IMR-90 (cell line): ENCODE measurements around the gene ZDHHC22.

Experiments
- BHLHE40 ChIP-seq: fragments of 150-350 bp; IDR thresholded peaks from 2 replicates; pipeline ENCODE4 v1.6.1; 2016; ENCODE audit warnings: mild to moderate bottlenecking, low read depth, low read length
- CHD1 ChIP-seq: IDR thresholded peaks from 2 replicates; pipeline ENCODE4 v1.6.1; 2012; ENCODE audit warnings: low read depth, low read length, improper control_type of control experiment
- FOS ChIP-seq: fragments of 150-350 bp; IDR thresholded peaks from 2 replicates; pipeline ENCODE4 v1.6.1; 2016; ENCODE audit warnings: low read depth, low read length
- MAFK ChIP-seq: IDR thresholded peaks from 2 replicates; pipeline ENCODE4 v1.6.1; 2012; ENCODE audit warnings: low read depth, low read length, improper control_type of control experiment
- MAZ ChIP-seq: IDR thresholded peaks from 2 replicates; pipeline ENCODE4 v1.6.1; 2012; ENCODE audit warnings: low read depth, mild to moderate bottlenecking, low read length, improper control_type of control experiment, moderate library complexity, borderline replicate concordance
- MXI1 ChIP-seq: IDR thresholded peaks from 2 replicates; pipeline ENCODE4 v1.6.1; 2012; ENCODE audit warnings: low read depth, mild to moderate bottlenecking, low read length, moderate library complexity, borderline replicate concordance
- POLR2A ChIP-seq: IDR thresholded peaks from 2 replicates; pipeline ENCODE4 v1.6.1; 2012; ENCODE audit warnings: mild to moderate bottlenecking, low read depth, low read length
- RAD21 ChIP-seq: IDR thresholded peaks from 2 replicates; pipeline ENCODE4 v1.6.1; 2012; ENCODE audit warnings: low read length, improper control_type of control experiment
- RCOR1 ChIP-seq: IDR thresholded peaks from 2 replicates; pipeline ENCODE4 v1.6.1; 2012; ENCODE audit warnings: mild to moderate bottlenecking, low read length, improper control_type of control experiment; ENCODE audit not compliant: insufficient replicate concordance
- SMC3 ChIP-seq: fragments of 150-350 bp; IDR thresholded peaks from 2 replicates; pipeline ENCODE4 v1.6.1; 2016; ENCODE audit warnings: low read depth, mild to moderate bottlenecking, antibody characterized with exemption, low read length, moderate library complexity
- TF ChIP-seq, protein P1 (sequence below): conservative IDR thresholded peaks from 2 replicates; pipeline ENCODE4 v1.5.1; 2012; ENCODE audit warnings: mild to moderate bottlenecking, low read depth, low read length, improper control_type of control experiment
- TF ChIP-seq, protein P2 (sequence below): fragments of 150-350 bp; IDR thresholded peaks from 2 replicates; pipeline ENCODE4 v1.6.1; 2017; ENCODE audit warnings: mild to moderate bottlenecking, antibody characterized with exemption, low read length, low read depth
- TF ChIP-seq, protein P3 (sequence below): fragments of 150-350 bp; IDR thresholded peaks from 2 replicates; pipeline ENCODE4 v1.6.1; 2016; ENCODE audit warnings: low read depth, mild to moderate bottlenecking, low read length, moderate library complexity, borderline replicate concordance

DNA sequence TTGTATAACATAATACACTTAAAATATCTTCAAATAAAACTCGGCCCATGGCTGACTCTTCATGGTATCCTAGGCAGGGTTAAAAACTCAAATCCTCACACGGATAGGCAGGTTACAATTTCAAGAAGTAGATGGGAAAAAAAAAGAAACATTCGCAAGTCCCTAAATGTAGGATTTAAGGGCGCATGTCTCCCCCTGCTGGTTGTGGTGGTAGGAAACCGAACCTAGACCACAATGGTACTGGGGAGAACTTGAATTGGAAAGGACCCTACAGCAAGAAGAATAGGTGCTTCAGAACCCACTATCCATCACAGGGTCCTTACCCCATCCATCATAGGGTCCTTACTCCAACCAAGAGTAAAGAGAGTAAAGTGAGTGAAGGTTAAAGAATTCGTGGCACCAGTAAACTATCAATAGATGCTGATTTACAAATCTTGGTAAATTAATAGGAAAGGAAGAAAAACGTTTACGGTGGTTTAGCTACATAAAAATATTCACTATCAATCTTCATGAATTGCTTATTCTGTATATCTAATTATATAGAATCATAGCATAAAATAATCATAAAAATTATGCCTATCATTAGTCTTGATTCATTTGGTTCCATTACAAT lies 46.8 kb downstream of the ZDHHC22 start:
- TF ChIP-seq, protein P1, sequence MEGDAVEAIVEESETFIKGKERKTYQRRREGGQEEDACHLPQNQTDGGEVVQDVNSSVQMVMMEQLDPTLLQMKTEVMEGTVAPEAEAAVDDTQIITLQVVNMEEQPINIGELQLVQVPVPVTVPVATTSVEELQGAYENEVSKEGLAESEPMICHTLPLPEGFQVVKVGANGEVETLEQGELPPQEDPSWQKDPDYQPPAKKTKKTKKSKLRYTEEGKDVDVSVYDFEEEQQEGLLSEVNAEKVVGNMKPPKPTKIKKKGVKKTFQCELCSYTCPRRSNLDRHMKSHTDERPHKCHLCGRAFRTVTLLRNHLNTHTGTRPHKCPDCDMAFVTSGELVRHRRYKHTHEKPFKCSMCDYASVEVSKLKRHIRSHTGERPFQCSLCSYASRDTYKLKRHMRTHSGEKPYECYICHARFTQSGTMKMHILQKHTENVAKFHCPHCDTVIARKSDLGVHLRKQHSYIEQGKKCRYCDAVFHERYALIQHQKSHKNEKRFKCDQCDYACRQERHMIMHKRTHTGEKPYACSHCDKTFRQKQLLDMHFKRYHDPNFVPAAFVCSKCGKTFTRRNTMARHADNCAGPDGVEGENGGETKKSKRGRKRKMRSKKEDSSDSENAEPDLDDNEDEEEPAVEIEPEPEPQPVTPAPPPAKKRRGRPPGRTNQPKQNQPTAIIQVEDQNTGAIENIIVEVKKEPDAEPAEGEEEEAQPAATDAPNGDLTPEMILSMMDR: peak; percentile 86
- TF ChIP-seq POLR2A: no peak
- peak; percentile 86 for TF ChIP-seq RAD21
- TF ChIP-seq SMC3: peak; percentile 90
- no peak for TF ChIP-seq RCOR1
- TF ChIP-seq BHLHE40: no peak
- TF ChIP-seq FOS: no peak
- TF ChIP-seq, protein P2, sequence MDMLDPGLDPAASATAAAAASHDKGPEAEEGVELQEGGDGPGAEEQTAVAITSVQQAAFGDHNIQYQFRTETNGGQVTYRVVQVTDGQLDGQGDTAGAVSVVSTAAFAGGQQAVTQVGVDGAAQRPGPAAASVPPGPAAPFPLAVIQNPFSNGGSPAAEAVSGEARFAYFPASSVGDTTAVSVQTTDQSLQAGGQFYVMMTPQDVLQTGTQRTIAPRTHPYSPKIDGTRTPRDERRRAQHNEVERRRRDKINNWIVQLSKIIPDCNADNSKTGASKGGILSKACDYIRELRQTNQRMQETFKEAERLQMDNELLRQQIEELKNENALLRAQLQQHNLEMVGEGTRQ: no peak
- no peak for TF ChIP-seq CHD1
- no peak for TF ChIP-seq MXI1
- no peak for TF ChIP-seq MAFK
- TF ChIP-seq, protein P3, sequence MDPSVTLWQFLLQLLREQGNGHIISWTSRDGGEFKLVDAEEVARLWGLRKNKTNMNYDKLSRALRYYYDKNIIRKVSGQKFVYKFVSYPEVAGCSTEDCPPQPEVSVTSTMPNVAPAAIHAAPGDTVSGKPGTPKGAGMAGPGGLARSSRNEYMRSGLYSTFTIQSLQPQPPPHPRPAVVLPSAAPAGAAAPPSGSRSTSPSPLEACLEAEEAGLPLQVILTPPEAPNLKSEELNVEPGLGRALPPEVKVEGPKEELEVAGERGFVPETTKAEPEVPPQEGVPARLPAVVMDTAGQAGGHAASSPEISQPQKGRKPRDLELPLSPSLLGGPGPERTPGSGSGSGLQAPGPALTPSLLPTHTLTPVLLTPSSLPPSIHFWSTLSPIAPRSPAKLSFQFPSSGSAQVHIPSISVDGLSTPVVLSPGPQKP: no peak
- no peak for TF ChIP-seq MAZ
